ENCODE data around the gene CXCR6. TPM values are rescaled to one million over a fixed set of nuclear protein-coding genes. Genes with fewer than 3 reads are reported as not detected.

CXCR6 gene
- total and polyA plus RNA-seq, 2 of the 13 experiments (the other 11 are each of a cell fraction or from before 2014, with no cell fraction given), result not detected

DNA sequence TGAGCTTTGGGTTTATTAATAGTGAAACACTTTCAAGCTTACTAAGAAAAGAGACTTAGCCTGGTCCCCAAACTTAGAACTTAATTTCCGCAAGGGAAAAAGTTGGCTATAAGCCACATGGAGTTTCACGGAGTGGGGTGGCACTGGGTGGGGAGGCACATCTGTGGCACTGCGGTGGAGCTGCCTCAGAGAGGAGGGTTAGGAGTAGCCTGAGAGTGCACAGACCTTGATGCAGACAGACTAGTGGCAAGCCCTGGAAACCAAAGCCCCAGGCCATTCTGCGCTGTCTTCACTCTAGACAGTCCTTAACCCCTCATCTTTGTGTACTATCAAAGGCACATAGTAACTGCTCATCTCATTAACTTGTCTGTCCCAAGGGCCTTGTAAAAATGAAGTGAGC lies 22.0 kb downstream of the CXCR6 start:
- H3K9ac ChIP-seq (ENCODE audit: insufficient read depth, low read depth, low read length), result no peak overlapping the region
- H3K36me3 ChIP-seq (replicated peaks in 1 of 2; ENCODE audit: control insufficient read depth in 1 of 2, insufficient read depth in 2 of 2, low read length in 2 of 2), result peaks cover 42 to 82% of the 10 kb centered on the region in 2 experiments
- H3K4me2 ChIP-seq (ENCODE audit: low read depth, low read length), result no peak overlapping the region
- ChIA-PET CTCF (ENCODE audit: low intra/inter-chr PET ratio, low total read pairs) (no interaction called here), POLR2A (no interaction called here)
- no peaks in the 10 kb centered on the region for H3K27me3 ChIP-seq (ENCODE audit: control insufficient read depth in 1 of 2, insufficient read depth in 2 of 2, low read length in 2 of 2)
- H3K27ac ChIP-seq (ENCODE audit: extremely low read length, insufficient read depth, low read length), result no peak overlapping the region
- ATAC-seq (no peak), FAIRE-seq (no peak), DNase-seq (ENCODE audit: low spot score) (no peak)
- H2AFZ ChIP-seq (ENCODE audit: low read length), result no peak overlapping the region
- H3K4me1 ChIP-seq (ENCODE audit: insufficient read depth, low read length), result no peaks in the 10 kb centered on the region
- WGBS (ENCODE audit: low lambda C conversion rate), result 100% methylated on average over 3 of the region's 4 CpGs
- H4K20me1 ChIP-seq (ENCODE audit: insufficient read depth, low read length), result no peaks in the 10 kb centered on the region; the same call in 1 of the 2 replicates
- H3K4me3 ChIP-seq (replicated peaks in 1 of 3; ENCODE audit: insufficient read depth in 1 of 3, low read depth in 2 of 3, low read length in 3 of 3), result no peak overlapping the region
- H3K79me2 ChIP-seq (ENCODE audit: insufficient read depth, low read length), result no peaks in the 10 kb centered on the region
- no peaks in the 10 kb centered on the region for H3K9me3 ChIP-seq (ENCODE audit: low read length)
- no TSS peak for BruUV-seq (replicated peaks)
- in situ Hi-C loops (cut with HindIII; ENCODE audit: extremely low pct_ligation_motif_present, low pct_unique_long_range_greater_than_20kb), result no loop called here
- intact Hi-C loops (cut with micrococcal nuclease; ENCODE audit: unreplicated experiment), result no loop called here
- TF ChIP-seq ZNF572 (CRISPR knock-in tag; IDR thresholded peaks at IDR 0.05) (no peak), ZBTB8A (CRISPR knock-in tag; IDR thresholded peaks at IDR 0.05; ENCODE audit: borderline replicate concordance, low read depth) (no peak)
- TF ChIP-seq, protein P1, sequence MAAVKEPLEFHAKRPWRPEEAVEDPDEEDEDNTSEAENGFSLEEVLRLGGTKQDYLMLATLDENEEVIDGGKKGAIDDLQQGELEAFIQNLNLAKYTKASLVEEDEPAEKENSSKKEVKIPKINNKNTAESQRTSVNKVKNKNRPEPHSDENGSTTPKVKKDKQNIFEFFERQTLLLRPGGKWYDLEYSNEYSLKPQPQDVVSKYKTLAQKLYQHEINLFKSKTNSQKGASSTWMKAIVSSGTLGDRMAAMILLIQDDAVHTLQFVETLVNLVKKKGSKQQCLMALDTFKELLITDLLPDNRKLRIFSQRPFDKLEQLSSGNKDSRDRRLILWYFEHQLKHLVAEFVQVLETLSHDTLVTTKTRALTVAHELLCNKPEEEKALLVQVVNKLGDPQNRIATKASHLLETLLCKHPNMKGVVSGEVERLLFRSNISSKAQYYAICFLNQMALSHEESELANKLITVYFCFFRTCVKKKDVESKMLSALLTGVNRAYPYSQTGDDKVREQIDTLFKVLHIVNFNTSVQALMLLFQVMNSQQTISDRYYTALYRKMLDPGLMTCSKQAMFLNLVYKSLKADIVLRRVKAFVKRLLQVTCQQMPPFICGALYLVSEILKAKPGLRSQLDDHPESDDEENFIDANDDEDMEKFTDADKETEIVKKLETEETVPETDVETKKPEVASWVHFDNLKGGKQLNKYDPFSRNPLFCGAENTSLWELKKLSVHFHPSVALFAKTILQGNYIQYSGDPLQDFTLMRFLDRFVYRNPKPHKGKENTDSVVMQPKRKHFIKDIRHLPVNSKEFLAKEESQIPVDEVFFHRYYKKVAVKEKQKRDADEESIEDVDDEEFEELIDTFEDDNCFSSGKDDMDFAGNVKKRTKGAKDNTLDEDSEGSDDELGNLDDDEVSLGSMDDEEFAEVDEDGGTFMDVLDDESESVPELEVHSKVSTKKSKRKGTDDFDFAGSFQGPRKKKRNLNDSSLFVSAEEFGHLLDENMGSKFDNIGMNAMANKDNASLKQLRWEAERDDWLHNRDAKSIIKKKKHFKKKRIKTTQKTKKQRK (IDR thresholded peaks at IDR 0.05; ENCODE audit: low read length), result no peak
- TF ChIP-seq, protein P2, sequence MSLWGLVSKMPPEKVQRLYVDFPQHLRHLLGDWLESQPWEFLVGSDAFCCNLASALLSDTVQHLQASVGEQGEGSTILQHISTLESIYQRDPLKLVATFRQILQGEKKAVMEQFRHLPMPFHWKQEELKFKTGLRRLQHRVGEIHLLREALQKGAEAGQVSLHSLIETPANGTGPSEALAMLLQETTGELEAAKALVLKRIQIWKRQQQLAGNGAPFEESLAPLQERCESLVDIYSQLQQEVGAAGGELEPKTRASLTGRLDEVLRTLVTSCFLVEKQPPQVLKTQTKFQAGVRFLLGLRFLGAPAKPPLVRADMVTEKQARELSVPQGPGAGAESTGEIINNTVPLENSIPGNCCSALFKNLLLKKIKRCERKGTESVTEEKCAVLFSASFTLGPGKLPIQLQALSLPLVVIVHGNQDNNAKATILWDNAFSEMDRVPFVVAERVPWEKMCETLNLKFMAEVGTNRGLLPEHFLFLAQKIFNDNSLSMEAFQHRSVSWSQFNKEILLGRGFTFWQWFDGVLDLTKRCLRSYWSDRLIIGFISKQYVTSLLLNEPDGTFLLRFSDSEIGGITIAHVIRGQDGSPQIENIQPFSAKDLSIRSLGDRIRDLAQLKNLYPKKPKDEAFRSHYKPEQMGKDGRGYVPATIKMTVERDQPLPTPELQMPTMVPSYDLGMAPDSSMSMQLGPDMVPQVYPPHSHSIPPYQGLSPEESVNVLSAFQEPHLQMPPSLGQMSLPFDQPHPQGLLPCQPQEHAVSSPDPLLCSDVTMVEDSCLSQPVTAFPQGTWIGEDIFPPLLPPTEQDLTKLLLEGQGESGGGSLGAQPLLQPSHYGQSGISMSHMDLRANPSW (CRISPR knock-in tag; IDR thresholded peaks at IDR 0.05; ENCODE audit: borderline replicate concordance), result no peak
- TF ChIP-seq, protein P3, sequence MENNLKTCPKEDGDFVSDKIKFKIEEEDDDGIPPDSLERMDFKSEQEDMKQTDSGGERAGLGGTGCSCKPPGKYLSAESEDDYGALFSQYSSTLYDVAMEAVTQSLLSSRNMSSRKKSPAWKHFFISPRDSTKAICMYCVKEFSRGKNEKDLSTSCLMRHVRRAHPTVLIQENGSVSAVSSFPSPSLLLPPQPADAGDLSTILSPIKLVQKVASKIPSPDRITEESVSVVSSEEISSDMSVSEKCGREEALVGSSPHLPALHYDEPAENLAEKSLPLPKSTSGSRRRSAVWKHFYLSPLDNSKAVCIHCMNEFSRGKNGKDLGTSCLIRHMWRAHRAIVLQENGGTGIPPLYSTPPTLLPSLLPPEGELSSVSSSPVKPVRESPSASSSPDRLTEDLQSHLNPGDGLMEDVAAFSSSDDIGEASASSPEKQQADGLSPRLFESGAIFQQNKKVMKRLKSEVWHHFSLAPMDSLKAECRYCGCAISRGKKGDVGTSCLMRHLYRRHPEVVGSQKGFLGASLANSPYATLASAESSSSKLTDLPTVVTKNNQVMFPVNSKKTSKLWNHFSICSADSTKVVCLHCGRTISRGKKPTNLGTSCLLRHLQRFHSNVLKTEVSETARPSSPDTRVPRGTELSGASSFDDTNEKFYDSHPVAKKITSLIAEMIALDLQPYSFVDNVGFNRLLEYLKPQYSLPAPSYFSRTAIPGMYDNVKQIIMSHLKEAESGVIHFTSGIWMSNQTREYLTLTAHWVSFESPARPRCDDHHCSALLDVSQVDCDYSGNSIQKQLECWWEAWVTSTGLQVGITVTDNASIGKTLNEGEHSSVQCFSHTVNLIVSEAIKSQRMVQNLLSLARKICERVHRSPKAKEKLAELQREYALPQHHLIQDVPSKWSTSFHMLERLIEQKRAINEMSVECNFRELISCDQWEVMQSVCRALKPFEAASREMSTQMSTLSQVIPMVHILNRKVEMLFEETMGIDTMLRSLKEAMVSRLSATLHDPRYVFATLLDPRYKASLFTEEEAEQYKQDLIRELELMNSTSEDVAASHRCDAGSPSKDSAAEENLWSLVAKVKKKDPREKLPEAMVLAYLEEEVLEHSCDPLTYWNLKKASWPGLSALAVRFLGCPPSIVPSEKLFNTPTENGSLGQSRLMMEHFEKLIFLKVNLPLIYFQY (CRISPR knock-in tag; IDR thresholded peaks at IDR 0.05; ENCODE audit: borderline replicate concordance), result no peak
- TF ChIP-seq, protein P4, sequence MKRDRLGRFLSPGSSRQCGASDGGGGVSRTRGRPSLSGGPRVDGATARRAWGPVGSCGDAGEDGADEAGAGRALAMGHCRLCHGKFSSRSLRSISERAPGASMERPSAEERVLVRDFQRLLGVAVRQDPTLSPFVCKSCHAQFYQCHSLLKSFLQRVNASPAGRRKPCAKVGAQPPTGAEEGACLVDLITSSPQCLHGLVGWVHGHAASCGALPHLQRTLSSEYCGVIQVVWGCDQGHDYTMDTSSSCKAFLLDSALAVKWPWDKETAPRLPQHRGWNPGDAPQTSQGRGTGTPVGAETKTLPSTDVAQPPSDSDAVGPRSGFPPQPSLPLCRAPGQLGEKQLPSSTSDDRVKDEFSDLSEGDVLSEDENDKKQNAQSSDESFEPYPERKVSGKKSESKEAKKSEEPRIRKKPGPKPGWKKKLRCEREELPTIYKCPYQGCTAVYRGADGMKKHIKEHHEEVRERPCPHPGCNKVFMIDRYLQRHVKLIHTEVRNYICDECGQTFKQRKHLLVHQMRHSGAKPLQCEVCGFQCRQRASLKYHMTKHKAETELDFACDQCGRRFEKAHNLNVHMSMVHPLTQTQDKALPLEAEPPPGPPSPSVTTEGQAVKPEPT (CRISPR knock-in tag; IDR thresholded peaks at IDR 0.05; ENCODE audit: low read depth), result no peak
